Measurements from ENCODE around the gene ADAP2.
"Not testable (repeated sequence)": the region's sequence is repeated elsewhere in the genome, so short reads cannot be mapped to it uniquely, and the experiment has no call there.

The ADAP2 gene

GRCh38 chr17:30929081-30929633 lies 7.4 kb downstream of the ADAP2 start:
- FAIRE-seq (no peak), DNase-seq (ENCODE audit: insufficient read length, low spot score) (no peak)

GRCh38 chr17:30929861-30930260 lies 8.1 kb downstream of the ADAP2 start:
- FAIRE-seq; DNase-seq (ENCODE audit: insufficient read length, low spot score): not testable (repeated sequence)

DNA sequence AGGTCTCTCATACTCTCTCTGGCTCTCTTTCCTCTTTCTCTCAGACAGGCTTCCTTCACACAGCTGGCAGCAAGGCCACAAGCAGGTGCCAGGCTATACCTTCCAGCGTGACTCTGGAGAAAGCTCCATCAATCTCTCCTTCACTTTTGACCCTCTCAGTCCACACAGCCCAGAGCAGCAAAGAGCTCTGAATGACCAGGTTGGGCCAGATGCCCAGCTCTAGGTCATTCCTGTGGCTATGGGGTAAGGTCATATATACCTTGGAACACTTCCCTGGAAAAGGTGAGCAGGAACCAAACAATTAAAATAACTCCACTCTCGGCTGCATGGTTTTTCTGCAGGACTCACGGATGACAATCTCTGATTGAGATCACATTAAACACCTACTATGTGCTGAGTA lies 8.8 kb downstream of the ADAP2 start:
- DNase-seq (ENCODE audit: insufficient read length, low spot score), result no peak

GRCh38 chr17:30931582-30931981 lies 9.8 kb downstream of the ADAP2 start:
- not testable (repeated sequence) for FAIRE-seq; DNase-seq (ENCODE audit: insufficient read length, low spot score)

More for the DNA sequence above, 8.8 kb downstream of the ADAP2 start:
- FAIRE-seq, result no peak

- FAIRE-seq, result no peak
- no peak for DNase-seq (ENCODE audit: insufficient read length, low spot score)
These were observed 12.2 kb downstream of the ADAP2 start for GRCh38 chr17:30933966-30934365.

DNA sequence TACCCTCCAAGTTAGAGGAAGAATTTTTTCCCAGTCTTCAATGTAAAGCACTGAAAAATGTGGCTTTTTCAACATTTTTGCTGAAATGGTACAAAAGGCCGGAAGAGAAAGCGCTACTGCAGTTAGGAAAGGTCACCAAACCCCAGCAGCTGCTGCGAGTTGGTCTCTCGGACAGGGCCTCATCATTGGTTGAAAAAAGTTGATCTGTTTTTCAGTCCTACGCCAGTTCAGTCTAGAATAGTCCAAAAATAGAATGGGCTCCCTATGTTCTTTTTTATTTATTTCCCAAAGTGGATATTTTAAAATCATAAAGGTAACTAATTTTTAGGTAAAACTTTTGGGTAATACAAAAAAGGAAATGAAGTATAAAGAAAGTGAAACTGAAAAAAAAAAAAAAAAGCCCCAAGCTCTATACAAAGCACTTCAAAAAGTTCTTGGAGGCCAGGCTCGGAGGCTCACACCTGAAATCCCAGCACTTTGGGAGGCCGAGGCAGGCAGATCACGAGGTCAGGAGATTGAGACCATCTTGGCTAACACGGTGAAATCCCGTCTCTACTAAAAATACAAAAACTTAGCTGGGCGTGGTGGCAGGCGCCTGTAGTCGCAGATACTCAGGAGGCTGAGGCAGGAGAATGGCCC lies 17.4 kb downstream of the ADAP2 start:
- peak; percentile 93 for FAIRE-seq
- peak; percentile 75 for DNase-seq (ENCODE audit: insufficient read length, low spot score)

- FAIRE-seq, result no peak
- DNase-seq (ENCODE audit: insufficient read length, low spot score), result no peak
These were observed 20.7 kb downstream of the ADAP2 start for GRCh38 chr17:30942308-30943079.

DNA sequence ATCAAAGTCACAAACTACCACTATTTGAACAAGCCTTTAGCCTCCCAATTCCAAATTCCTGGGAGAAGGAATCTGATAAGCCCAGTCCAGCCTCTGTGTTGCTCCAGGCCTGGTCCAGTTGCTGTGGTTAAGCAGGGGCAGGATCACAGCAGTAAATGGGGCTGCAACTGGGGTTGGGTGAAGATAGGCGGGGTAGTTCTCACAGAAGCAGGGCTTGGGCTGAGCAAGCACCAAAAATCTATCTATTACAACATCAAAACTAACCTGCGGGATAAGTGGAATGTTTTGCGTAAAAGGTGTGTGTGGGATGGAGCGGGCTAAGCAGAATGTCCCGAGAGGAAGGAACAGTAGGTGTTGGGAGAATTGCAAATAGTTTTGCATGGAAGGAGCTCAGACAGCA lies 26.1 kb downstream of the ADAP2 start:
- no peak for FAIRE-seq

GRCh38 chr17:30950189-30950588 lies 28.4 kb downstream of the ADAP2 start:
- FAIRE-seq, result no peak

More for the DNA sequence above, 26.1 kb downstream of the ADAP2 start:
- no peak for DNase-seq (ENCODE audit: insufficient read length, low spot score)

DNA sequence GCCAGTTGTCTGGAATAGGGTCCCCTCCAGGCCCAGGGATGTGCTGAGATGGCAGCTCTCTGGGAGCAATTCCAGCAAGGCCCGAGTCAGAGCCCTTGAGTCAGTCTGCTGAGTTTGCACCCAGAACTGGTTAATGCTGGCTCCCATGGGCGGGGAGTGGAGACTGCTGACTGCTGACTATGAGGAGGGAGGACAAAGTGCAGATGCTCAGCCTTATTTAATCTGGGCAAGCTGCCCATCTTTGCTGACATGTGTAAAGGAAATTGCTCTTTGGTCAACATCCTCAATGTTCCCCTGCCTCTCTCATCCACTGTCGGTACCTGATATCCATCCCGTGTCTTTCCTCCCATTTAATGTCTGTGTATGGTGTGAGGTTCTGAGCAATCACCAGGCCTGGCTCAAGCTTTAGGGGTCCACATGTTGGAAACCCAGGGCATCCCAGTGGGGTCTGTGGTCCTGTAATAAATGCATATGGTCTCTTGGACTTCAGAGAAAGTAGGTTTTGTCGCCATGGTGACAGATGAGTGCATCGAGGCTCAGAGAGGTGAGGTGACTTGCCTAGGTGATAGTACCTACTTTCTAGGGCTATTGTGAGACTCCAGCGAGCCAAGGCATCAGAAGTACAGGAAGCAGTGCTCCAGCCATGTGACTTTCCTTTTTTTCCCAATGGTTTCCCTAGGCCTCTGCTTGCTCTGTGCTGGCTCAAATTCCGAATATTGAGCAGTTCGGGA lies 29.1 kb downstream of the ADAP2 start:
- DNase-seq (ENCODE audit: insufficient read length, low spot score) (no peak), FAIRE-seq (no peak)

More at GRCh38 chr17:30950189-30950588, 28.4 kb downstream of the ADAP2 start:
- DNase-seq (ENCODE audit: insufficient read length, low spot score), result no peak

DNA sequence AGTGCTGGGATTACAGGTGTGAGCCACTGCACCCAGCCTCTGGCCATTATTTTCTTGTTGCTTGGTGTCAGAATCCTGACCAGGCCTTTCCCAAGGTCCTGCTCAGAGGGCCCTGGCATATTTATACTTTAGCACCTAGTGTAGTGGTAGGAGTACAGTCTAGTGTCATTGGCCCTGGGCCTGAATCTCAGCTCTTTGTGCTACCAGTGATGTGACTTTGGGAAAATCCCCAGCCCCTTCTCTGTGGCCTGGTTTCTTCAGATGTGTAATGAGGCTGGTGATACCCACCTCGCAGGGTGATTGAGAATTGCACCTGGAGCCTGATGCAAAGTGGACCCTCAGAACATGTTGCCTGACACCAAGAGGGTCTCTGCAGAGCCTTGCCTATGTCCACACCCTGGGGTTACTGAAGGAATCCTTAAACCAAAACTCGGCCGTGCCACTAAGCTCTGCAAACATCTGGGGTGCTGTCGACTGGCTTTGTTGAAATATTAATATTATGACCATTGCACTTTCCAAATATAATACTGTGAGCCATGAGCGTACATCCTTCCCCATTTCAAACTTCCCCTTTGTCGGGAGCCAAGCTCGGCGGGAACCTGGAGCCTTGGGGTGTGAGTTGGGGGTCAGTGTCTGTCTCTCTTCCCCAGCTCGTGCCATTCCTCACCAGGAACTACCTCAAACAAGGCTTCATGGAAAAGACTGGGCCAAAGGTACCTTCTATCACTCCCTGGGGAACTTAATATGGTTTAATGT lies 31.1 kb downstream of the ADAP2 start:
- no peak for DNase-seq (ENCODE audit: insufficient read length, low spot score)

GRCh38 chr17:30954046-30954830 lies 32.5 kb downstream of the ADAP2 start:
- DNase-seq (ENCODE audit: insufficient read length, low spot score) (no peak), FAIRE-seq (peak; percentile 26)

More for the DNA sequence above, 31.1 kb downstream of the ADAP2 start:
- no peak for FAIRE-seq

GRCh38 chr17:30956764-30957374 lies 35.1 kb downstream of the ADAP2 start:
- DNase-seq (ENCODE audit: insufficient read length, low spot score), result no peak
- peak; percentile 57 for FAIRE-seq

- DNase-seq (ENCODE audit: insufficient read length, low spot score), result no peak
- no peak for FAIRE-seq
These were observed 36.0 kb downstream of the ADAP2 start for GRCh38 chr17:30957741-30958140.

DNA sequence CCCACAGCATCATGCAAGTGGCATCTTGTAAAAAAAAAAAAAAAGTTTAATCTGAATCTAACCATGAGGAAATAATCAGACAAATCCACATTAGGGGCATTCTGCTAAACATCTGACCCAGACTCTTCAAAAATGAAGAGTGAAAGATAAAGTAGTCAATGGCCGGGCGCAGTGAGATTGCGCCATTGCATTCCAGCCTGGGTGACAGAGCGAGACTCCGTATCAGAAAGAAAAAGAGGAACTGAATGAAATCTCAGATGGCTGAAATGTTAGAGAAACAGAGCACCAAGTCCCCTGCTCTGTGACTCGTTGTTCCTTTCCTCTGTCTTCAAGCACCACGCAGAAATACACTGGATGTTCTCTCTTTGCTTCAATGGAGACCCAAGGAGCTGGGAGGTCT lies 36.4 kb downstream of the ADAP2 start:
- peak; percentile 86 for FAIRE-seq
- no peak for DNase-seq (ENCODE audit: insufficient read length, low spot score)

- no peak for DNase-seq (ENCODE audit: insufficient read length, low spot score)
- peak; percentile 96 for FAIRE-seq
These were observed 39.8 kb downstream of the ADAP2 start for GRCh38 chr17:30961209-30962188.

DNA sequence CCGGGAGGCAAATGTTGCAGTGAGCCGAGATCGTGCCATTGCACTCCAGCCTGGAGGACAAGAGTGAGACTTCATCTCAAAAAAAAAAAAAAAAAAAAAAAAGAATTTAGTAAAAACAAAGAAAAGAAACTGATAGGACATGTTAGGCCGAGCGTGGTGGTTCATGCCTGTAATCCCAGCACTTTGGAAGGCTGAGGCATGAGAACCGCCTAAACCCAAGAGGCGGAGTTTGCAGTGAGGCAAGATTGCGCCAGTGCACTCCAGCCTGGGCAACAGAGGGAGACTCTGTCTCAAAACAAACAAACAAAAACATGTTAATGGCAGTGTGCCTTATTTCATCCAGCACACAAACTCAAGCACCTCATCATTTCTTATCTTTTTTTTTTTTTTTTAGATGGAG lies 42.6 kb downstream of the ADAP2 start:
- DNase-seq (ENCODE audit: insufficient read length, low spot score); FAIRE-seq: not testable (repeated sequence)

DNA sequence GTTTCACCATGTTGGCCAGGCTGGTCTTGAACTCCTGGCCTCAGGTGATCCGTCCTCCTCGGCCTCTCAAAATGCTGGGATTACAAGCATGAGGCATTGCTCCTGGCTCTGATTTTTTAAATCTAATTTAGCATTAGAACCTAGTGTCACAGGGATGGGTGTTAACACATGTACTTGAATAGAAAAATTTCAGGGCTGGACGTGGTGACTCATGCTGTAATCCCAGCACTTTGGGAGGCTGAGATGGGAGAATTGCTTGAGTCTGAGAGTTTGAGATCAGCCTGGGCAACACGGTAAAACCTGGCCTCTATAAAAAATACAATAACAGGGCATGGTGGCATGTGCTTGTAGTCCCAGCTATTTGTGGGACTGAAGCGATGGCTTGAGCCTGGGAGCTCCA lies 43.1 kb downstream of the ADAP2 start:
- DNase-seq (ENCODE audit: insufficient read length, low spot score) (no peak), FAIRE-seq (no peak)
